GM12801 (cell line): ENCODE data around the gene THPO.

ENCODE experiments used
- TF ChIP-seq, protein P1 (sequence below): IDR thresholded peaks from one replicate; pipeline ENCODE4 v1.5.1; 2011; ENCODE audit warnings: control low read depth; ENCODE audit not compliant: insufficient read length; ENCODE audit errors: extremely low read depth

THPO gene

DNA sequence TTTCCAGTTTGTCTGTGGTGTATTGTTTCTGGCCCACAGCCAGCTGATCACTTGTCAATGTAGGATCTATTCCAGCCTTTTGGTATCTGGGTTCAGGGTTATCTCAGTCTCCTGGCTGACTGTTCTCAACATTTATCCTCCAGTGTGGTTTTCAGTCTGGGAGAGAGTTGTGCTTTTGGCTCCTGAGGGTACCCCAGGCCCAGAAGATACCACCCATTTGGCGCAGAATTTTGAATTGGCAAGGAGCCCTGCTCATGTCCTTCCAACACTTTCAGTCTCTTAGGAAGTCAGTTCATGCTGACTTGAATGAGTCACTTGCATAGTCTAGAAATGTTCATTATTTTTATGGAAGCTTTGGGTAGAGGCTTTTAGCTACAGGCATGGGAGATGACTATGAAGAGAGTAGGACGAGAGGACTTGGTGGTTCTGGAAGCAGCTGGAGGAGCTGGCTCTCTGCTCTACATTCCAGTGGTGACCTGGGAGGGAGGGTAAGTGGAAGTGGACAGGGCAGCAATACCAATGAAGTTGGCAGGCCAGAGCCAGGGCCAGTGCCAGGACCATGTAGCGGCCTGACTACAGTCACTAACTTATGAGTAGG lies 9.3 kb downstream of the THPO start:
- TF ChIP-seq, protein P1, sequence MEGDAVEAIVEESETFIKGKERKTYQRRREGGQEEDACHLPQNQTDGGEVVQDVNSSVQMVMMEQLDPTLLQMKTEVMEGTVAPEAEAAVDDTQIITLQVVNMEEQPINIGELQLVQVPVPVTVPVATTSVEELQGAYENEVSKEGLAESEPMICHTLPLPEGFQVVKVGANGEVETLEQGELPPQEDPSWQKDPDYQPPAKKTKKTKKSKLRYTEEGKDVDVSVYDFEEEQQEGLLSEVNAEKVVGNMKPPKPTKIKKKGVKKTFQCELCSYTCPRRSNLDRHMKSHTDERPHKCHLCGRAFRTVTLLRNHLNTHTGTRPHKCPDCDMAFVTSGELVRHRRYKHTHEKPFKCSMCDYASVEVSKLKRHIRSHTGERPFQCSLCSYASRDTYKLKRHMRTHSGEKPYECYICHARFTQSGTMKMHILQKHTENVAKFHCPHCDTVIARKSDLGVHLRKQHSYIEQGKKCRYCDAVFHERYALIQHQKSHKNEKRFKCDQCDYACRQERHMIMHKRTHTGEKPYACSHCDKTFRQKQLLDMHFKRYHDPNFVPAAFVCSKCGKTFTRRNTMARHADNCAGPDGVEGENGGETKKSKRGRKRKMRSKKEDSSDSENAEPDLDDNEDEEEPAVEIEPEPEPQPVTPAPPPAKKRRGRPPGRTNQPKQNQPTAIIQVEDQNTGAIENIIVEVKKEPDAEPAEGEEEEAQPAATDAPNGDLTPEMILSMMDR: no peak

DNA sequence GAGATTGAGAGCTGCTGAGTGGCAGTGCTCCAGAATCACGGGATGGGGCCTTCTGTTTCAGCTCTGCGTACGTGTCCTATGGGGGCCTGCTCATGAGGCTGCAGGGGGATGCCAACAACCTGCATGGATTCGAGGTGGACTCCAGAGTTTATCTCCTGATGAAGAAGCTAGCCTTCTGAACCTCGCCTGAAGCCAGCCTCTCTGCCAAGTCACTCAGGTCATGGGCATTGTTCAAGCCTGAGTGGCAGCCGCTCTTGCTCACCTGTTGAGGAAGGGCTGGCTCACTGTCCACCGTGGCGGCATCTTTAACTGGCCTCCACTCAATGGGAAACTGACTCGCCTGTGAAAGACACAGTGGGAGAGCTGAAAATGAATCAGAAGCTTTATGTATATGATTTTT lies 9.9 kb downstream of the THPO start:
- TF ChIP-seq, protein P1: no peak

DNA sequence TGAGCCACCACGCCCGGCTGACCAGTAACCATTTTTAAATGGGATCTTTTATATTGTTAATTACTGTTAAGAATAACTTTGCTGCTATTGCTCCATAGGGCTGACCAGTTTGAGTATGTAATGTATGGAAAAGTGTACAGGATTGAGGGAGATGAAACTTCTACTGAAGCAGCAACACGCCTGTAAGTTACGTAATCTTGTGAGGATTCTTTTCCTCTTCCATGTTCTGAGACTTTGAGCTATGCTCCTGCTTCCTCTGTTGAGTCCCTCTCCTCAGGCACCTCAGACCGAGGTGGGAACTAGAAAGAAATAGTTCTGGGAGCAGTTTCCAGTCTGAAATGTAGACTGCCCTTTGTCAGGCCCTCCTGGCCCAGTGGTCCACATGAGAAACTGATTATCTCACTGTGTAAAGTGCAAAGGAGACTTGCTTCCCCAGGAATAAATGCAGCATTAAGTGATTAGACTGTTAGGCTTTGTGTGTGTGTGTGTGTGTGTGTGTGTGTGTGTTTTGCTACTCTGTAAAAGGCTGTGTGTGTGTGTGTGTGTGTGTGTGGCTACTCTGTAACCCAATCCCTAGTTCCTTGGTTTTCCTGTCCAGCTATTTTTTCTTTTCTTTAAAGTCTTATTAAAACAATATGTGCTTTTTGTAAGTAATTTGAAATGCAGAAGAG lies 11.3 kb downstream of the THPO start:
- TF ChIP-seq, protein P1: no peak

DNA sequence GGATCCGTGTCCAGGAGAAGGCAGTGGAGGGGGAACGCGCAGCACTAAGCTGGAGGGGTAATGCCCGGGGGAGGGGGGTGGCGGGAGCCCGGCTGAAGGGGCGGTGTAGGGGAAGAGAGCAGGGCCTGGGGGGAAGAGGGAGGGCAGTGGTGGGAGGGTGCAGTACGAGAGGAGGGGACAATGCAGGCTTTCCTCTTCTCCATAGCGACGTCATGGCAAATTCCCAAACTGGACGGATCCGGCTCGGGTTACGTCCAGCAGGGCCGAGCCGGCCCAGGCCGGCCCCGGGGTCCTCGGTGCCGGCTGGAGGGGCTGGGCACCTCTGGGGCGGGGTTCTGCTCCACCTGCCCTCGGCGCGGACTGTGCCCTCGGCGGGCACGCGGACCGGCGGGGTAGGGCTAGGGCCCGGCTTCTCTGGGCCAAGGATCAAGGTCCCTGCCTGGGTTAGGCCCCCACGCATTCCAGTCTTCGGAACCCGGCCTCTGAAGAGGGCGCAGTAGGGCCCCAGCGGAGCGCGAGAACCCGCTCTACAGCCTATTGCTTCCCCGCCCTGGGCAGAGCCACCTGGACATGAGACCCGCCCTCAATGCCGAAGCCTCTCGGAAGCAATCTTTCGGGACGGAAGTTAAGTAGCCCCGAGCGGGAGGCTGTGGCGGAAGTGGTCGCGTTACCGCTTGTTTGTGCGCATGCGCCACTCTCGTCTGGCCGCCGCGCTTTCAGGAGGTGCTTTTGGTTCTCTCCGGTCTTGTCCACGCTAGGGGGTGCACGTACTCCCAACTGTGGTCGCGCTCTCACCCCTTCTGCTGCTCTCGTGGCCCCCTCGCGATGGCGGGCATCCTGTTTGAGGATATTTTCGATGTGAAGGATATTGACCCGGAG lies 15.1 kb downstream of the THPO start:
- TF ChIP-seq, protein P1: no peak

DNA sequence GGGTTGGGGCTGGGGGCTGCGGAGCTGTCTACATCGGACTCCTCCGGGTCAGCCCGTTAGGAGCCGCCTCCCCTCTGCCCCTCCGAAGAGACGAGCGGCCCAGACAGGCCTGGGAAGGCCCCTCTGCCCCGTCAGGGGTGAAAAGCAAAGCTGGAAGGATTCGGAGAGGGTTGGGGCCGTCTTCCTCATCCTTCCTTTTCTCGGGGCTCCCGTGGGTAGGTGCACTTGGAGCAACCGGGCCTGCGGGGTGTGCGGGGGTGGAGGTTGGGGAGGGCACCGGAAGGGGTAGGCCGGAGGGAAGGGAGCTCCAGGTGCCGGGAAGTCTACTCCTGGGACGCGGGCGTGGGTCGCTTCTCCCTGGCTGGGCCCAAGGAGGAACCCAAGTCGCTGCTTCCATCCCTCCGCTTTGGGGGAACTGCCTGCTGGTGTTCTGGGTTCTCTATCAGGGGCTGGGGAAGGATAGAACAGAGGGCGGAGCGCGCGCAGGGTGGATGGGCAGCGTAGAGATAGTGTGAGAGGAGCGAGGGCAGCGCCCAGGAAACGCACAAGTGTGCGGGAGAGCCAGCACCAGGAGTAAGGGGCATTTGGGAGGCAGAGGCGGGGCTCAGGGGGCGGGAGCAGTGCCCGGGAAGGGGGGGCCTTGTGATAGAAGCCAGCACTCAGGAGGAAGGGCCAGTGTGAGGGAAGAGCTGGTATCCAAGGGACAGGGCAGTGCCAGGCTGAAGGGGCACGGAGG lies 15.9 kb downstream of the THPO start:
- TF ChIP-seq, protein P1: no peak

DNA sequence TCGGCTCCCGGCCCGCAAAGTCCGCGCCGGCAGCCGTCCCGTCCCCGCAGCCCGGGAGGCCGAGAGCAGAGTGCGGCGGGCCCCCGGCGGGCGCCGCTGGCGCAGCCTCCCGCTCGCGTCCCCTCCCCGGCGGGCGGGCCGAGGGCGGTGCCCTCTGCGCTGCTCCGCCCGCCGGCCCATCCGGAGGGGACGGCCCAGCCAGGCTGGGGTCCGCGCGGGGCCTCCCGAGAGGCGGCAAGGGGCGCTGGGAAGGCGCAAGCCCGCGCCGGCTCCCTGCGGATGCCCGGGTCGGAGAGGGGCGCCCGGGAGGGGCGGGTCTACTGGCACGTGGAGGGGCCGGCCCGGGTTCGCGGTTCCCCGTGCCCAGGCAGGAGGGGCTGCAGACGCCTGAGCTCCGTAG lies 16.5 kb downstream of the THPO start, which contains the start of the genes CLCN2 and POLR2H:
CLCN2 (minus strand) TSS at position 74 of the 400 bp plus-strand sequence. CDS start 126 bp downstream, outside the sequence.
POLR2H (plus strand) TSS at position 179 of the 400 bp plus-strand sequence. CDS start 1,783 bp downstream, outside the sequence.
- TF ChIP-seq, protein P1: no peak
